Parathyroid adenoma (tissue), 2 donors: ENCODE measurements around the gene DUSP2.
A peak's percentile ranks its signal among the peaks of the same experiment; 100 is the strongest.
"Not testable (repeated sequence)": the region's sequence is repeated elsewhere in the genome, so short reads cannot be mapped to it uniquely, and the experiment has no call there.

Source experiments
- H2AFZ ChIP-seq: fragments of 300-600 bp; sonication (generic); one replicate; pipeline ENCODE4 v1.7.0; 2017; ENCODE audit warnings: antibody characterized with exemption, mild to moderate bottlenecking
- H3K27ac ChIP-seq: fragments of 300-600 bp; sonication (generic); one replicate; pipeline ENCODE4 v1.7.0; 2017
- H3K27me3 ChIP-seq: fragments of 300-600 bp; sonication (generic); one replicate; pipeline ENCODE4 v1.7.0; 2017; ENCODE audit warnings: low read length; ENCODE audit not compliant: control insufficient read depth, insufficient read depth
- H3K36me3 ChIP-seq: fragments of 300-600 bp; sonication (generic); one replicate; pipeline ENCODE4 v1.7.0; 2017; ENCODE audit warnings: low read length; ENCODE audit not compliant: control insufficient read depth, insufficient read depth
- H3K4me1 ChIP-seq: fragments of 300-600 bp; sonication (generic); one replicate; pipeline ENCODE4 v1.7.0; 2017; ENCODE audit warnings: control low read depth
- H3K4me2 ChIP-seq: fragments of 300-600 bp; sonication (generic); one replicate; pipeline ENCODE4 v1.7.0; 2017; ENCODE audit warnings: low read length
- H3K4me3 ChIP-seq: fragments of 300-600 bp; sonication (generic); one replicate; pipeline ENCODE4 v1.7.0; 2017; ENCODE audit warnings: low read depth, low read length
- H3K79me2 ChIP-seq: fragments of 300-600 bp; sonication (generic); one replicate; pipeline ENCODE4 v1.7.0; 2017; ENCODE audit warnings: control low read depth
- H3K9ac ChIP-seq: fragments of 300-600 bp; sonication (generic); one replicate; pipeline ENCODE4 v1.7.0; 2017; ENCODE audit warnings: mild to moderate bottlenecking
- H3K9me3 ChIP-seq: fragments of 300-600 bp; sonication (generic); one replicate; pipeline ENCODE4 v1.7.0; 2017; ENCODE audit warnings: low read length; ENCODE audit not compliant: control insufficient read depth
- TF ChIP-seq, protein P1 (sequence below): fragments of 300-600 bp; sonication (generic); IDR thresholded peaks from one replicate; pipeline ENCODE4 v1.7.0; 2017; ENCODE audit warnings: antibody characterized with exemption, mild to moderate bottlenecking
- donor health status: primary hyperparathyroidism.

DUSP2 gene

DNA sequence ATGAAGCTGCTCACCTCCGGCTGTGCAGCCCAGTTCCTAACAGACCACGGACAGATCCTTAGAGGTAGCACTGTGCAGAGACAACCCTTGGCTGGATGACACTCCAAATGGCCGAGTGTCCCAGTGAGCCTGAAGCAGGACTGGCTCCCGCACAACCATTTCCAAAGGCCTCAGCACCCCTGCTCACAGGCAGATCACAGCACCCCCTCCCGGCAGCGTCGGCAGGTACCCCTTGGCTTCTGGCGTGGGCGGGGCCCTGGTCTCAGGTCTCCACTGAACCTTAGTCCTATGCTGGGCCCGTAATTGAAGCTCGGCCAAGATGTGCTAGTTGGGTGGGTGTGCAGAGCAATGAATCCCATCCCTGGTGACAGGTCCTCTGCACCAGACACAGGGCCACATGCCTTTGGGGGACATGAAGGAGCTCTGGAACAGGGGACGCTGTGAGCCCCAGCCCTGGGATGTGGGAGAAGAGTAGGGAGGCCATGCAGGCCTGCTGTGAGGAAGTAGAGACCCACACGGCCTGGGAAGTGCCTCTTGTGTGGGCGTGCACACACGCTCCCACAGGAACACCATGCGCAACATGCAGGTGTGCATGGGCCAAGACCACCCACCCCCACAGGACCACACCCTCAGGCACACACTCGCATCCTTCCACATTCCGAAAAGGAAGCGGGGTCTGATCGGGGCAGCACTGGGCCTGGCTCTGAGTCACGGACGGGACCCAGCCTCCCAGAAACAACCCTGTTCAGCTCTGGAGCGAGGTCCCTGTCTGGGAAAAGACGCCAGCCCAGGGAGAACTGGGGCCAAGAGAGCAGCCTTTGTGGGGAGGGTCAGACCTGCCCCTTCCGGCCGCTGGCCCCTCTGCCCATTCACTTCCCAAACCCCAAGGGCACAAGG is 2.8 kb downstream of the DUSP2 start:
- Histone ChIP-seq H3K27ac (no peak overlapping the region), H3K4me2 (no peak overlapping the region), H3K4me1 (peaks cover 19% of the 10 kb centered on the region), H3K79me2 (no peaks in the 10 kb centered on the region), H2AFZ (no peak overlapping the region), H3K4me3 (no peak overlapping the region), H3K9me3 (no peaks in the 10 kb centered on the region), H3K36me3 (no peaks in the 10 kb centered on the region), H3K27me3 (no peaks in the 10 kb centered on the region), H3K9ac (no peak overlapping the region)
- TF ChIP-seq, protein P1, sequence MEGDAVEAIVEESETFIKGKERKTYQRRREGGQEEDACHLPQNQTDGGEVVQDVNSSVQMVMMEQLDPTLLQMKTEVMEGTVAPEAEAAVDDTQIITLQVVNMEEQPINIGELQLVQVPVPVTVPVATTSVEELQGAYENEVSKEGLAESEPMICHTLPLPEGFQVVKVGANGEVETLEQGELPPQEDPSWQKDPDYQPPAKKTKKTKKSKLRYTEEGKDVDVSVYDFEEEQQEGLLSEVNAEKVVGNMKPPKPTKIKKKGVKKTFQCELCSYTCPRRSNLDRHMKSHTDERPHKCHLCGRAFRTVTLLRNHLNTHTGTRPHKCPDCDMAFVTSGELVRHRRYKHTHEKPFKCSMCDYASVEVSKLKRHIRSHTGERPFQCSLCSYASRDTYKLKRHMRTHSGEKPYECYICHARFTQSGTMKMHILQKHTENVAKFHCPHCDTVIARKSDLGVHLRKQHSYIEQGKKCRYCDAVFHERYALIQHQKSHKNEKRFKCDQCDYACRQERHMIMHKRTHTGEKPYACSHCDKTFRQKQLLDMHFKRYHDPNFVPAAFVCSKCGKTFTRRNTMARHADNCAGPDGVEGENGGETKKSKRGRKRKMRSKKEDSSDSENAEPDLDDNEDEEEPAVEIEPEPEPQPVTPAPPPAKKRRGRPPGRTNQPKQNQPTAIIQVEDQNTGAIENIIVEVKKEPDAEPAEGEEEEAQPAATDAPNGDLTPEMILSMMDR, result no peak

GRCh38 chr2:96141624-96141967 is 3.6 kb downstream of the DUSP2 start:
- not testable (repeated sequence) for H3K9me3 ChIP-seq, H2AFZ ChIP-seq, H3K4me2 ChIP-seq, H3K36me3 ChIP-seq, H3K27me3 ChIP-seq, H3K27ac ChIP-seq, H3K4me1 ChIP-seq, H3K79me2 ChIP-seq, H3K4me3 ChIP-seq, H3K9ac ChIP-seq

DNA sequence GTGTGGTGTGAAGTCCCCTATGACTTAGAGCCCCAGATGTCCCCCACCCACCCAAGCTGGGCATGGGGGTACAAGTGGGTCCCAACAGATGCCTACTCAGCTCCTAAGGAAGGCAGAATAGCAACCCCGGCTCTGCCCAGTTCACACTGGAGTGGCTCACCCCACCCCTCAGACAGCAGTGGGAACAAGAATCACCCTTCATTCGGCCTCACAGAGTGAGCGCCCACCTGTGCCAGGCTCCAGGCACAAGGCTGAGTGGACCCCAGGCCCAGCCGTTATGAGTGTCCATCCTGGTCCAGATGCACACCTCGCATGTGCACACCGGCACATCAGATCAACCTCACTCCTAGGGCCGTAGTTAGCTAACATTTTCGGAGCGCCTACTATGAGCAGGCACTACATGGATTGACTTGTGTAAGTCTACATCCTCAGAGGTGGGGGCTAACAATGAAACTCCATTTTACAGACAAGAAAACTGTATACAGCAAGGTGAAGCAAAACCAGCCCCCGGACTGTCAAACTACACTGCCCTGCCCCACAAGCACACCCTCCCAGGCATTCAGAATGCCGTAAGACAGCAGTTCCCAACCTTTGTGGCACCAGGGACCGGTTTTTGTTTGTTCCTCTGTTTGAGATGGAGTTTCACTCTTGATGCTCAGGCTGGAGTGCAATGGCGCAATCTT is 4.2 kb downstream of the DUSP2 start:
- H3K36me3 ChIP-seq, result no peaks in the 10 kb centered on the region
- H3K4me2 ChIP-seq, result no peak overlapping the region
- H3K9ac ChIP-seq, result no peak overlapping the region
- H2AFZ ChIP-seq, result no peak overlapping the region
- TF ChIP-seq, protein P1, result no peak
- no peaks in the 10 kb centered on the region for H3K27me3 ChIP-seq
- no peaks in the 10 kb centered on the region for H3K9me3 ChIP-seq
- H3K4me3 ChIP-seq, result no peak overlapping the region
- peaks cover 5% of the 10 kb centered on the region for H3K4me1 ChIP-seq
- H3K79me2 ChIP-seq, result no peaks in the 10 kb centered on the region
- no peak overlapping the region for H3K27ac ChIP-seq

DNA sequence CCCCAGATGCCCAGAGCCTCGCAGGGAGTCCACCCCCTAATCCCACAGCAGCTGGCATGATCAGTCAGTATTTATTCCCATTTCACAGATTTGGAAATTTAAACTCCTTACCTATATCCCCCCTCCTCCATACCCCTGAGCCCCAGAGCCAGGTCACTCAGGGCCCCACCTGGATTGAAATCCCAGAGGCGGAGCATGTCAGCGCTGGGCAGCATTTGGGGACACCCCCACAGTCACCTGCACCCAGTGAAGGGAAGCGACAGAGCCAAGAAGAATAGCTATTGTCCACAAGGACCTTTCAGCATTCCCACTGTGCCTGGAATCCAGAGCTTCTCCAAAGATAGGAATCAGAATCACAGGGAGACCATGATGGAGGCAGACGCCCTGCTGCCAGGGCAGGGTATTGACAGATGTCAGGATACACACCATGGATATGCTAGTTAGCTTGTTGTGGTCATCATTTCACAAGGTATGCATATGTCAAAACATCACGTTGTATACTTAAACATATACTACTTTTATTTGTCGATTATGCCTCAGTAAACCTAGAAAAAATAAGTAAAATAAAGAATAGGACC is 6.0 kb downstream of the DUSP2 start:
- Histone ChIP-seq H3K27ac (no peak overlapping the region), H3K36me3 (no peaks in the 10 kb centered on the region), H3K9me3 (no peaks in the 10 kb centered on the region), H3K4me2 (no peak overlapping the region), H3K79me2 (no peaks in the 10 kb centered on the region), H3K27me3 (no peaks in the 10 kb centered on the region), H2AFZ (peak overlapping the region; percentile 84), H3K4me1 (no peaks in the 10 kb centered on the region), H3K4me3 (no peak overlapping the region), H3K9ac (no peak overlapping the region)
- TF ChIP-seq, protein P1, result no peak
